ENCODE results near the gene PKM.

DNA sequence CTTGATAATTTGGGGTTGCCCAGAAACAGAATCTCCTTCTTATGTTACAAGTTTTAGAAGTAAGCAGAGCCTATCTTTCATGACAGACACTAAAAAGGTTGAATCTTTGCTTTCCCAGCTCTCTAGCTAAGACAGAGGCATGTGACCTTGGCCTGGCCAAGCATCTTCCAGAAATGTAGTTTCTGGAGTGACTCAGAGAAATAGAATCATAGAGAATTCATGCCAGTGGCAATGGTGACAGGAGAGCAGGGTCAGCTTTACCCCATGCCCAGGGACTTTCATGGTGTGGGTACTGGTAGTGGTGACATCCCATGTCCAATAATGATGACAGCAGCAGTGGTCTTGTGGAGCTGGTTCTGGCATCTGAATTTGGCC is 45.3 kb upstream of the PKM start:
- TF ChIP-seq, protein P1, sequence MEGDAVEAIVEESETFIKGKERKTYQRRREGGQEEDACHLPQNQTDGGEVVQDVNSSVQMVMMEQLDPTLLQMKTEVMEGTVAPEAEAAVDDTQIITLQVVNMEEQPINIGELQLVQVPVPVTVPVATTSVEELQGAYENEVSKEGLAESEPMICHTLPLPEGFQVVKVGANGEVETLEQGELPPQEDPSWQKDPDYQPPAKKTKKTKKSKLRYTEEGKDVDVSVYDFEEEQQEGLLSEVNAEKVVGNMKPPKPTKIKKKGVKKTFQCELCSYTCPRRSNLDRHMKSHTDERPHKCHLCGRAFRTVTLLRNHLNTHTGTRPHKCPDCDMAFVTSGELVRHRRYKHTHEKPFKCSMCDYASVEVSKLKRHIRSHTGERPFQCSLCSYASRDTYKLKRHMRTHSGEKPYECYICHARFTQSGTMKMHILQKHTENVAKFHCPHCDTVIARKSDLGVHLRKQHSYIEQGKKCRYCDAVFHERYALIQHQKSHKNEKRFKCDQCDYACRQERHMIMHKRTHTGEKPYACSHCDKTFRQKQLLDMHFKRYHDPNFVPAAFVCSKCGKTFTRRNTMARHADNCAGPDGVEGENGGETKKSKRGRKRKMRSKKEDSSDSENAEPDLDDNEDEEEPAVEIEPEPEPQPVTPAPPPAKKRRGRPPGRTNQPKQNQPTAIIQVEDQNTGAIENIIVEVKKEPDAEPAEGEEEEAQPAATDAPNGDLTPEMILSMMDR (IDR thresholded peaks at IDR 0.05): no peak
- no peak for TF ChIP-seq POLR2A (IDR thresholded peaks at IDR 0.05)

Data from Peyer's patch (tissue), 4 donors.